ENCODE results near the gene ADCY4. TPM values are rescaled to one million over a fixed set of nuclear protein-coding genes. Genes with fewer than 3 reads are reported as not detected.
A peak's percentile ranks its signal among the peaks of the same experiment; 100 is the strongest.

Gene ADCY4
- total and polyA plus RNA-seq, 2 of the 13 experiments (the other 11 are each of a cell fraction or from before 2014, with no cell fraction given): 0.03 TPM; not detected in 1

GRCh38 chr14:24332268-24332993 is 2.4 kb downstream of the ADCY4 start (continued):
- no peak for TF ChIP-seq LCORL (IDR thresholded peaks at IDR 0.05)
- TF ChIP-seq LCORL (CRISPR knock-in tag; IDR thresholded peaks at IDR 0.05): peak; percentile 91
- TF ChIP-seq ZSCAN29 (CRISPR knock-in tag; conservative IDR thresholded peaks at IDR 0.05): peak; percentile 96
- peak; percentile 90 for TF ChIP-seq ZNF777 (CRISPR knock-in tag; IDR thresholded peaks at IDR 0.05)
- TF ChIP-seq NCOA2 (CRISPR knock-in tag; IDR thresholded peaks at IDR 0.05): peak; percentile 45
- TF ChIP-seq ZNF576 (CRISPR knock-in tag; IDR thresholded peaks at IDR 0.05): peak; percentile 84
- TF ChIP-seq ZNF24 (IDR thresholded peaks at IDR 0.05): no peak
- TF ChIP-seq ZNF354B (CRISPR knock-in tag; IDR thresholded peaks at IDR 0.05): peak; percentile 87; the same call in 1 of the 2 replicates
- TF ChIP-seq WIZ (CRISPR knock-in tag; IDR thresholded peaks at IDR 0.05): peak; percentile 90
- no peak for TF ChIP-seq SALL2 (CRISPR knock-in tag; IDR thresholded peaks at IDR 0.05)
- TF ChIP-seq ZNF75D (CRISPR knock-in tag; IDR thresholded peaks at IDR 0.05; ENCODE audit: borderline replicate concordance): no peak; the same call in 1 of the 2 replicates
- TF ChIP-seq PRMT3 (CRISPR knock-in tag; IDR thresholded peaks at IDR 0.05; ENCODE audit: borderline replicate concordance, low read depth): no peak; the same call in 1 of the 2 replicates
- peak; percentile 52; the same call in 1 of the 2 replicates for TF ChIP-seq POGK (CRISPR knock-in tag; conservative IDR thresholded peaks at IDR 0.05)
- no peak for TF ChIP-seq SETDB1 (CRISPR knock-in tag; IDR thresholded peaks at IDR 0.05; ENCODE audit: borderline replicate concordance)
- peak; percentile 99 for TF ChIP-seq KLF13 (CRISPR knock-in tag; IDR thresholded peaks at IDR 0.05)
- TF ChIP-seq CTCF (CRISPR knock-in tag; IDR thresholded peaks at IDR 0.05): peak; percentile 97
- no peak for TF ChIP-seq RFX3 (CRISPR knock-in tag; IDR thresholded peaks at IDR 0.05)
- peak; percentile 95 for TF ChIP-seq ZFP91 (CRISPR knock-in tag; IDR thresholded peaks at IDR 0.05; ENCODE audit: borderline replicate concordance)
- TF ChIP-seq ZBTB14 (CRISPR knock-in tag; IDR thresholded peaks at IDR 0.05): no peak
- peak; percentile 80; the same call in 1 of the 2 replicates for TF ChIP-seq RBAK (CRISPR knock-in tag; IDR thresholded peaks at IDR 0.05)
- peak; percentile 97; the same call in 1 of the 2 replicates for TF ChIP-seq ZNF564 (CRISPR knock-in tag; IDR thresholded peaks at IDR 0.05)
- TF ChIP-seq ZNF883 (CRISPR knock-in tag; IDR thresholded peaks at IDR 0.05; ENCODE audit: not compliant biosample characterization): peak; percentile 71
- TF ChIP-seq XRCC5 (optimal IDR thresholded peaks at IDR 0.05; ENCODE audit: low read length): peak; percentile 81
- no peak; the same call in 1 of the 2 replicates for TF ChIP-seq POGZ (CRISPR knock-in tag; IDR thresholded peaks at IDR 0.05)

Measured in HepG2 (cell line).